ENCODE data around the gene FAM20B. TPM values are rescaled to one million over a fixed set of nuclear protein-coding genes. Genes with fewer than 3 reads are reported as not detected.

The FAM20B gene
- total and polyA plus RNA-seq, 8 donors = 32.8 to 37.2 (median 35.8) TPM

DNA sequence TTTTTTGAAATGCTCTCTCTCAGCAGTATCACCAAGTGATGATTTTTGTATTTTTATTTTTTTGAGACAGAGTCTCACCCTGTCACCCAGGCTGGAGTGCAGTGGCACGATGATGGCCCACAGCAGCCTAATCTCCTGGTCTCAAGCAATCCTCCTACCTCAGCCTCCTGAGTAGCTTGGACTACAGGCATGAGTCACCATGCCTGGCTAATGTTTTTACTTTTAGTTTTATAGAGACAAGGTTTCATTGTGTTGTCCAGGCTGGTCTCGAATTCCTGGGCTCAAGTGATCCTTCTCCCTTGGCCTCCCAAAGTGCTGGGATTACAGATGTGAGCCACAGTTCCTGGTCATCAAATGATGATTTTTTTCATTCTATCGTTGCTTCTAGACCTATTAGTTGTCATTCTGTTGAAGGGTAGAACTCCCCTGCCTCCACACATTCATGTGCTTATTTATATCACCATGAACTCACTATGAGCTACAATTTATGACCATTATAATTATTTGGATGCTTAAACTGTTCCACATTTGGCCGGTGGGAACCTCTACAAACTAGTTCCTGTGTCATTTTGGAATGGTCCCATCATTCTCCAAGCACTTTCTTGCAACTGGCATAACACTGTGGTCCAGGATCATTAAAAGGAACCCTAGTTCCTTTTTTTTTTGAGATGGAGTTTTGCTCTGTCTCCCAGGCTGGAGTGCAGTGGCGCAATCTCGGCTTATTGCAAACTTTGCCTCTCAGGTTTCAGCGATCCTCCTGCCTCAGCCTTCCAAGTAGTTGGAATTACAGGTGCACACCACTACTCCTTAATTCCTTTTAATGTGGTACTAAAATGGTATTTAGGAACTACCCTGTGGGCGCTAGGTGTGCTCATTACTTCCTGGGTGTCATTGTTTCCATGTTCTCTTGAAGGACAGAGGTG is 35.9 kb downstream of the FAM20B start:
- Histone ChIP-seq H3K4me3 (no peak overlapping the region), H3K27me3 (no peaks in the 10 kb centered on the region), H3K9me3 (no peaks in the 10 kb centered on the region), H3K27ac (no peak overlapping the region), H3K4me1 (no peaks in the 10 kb centered on the region), H3K36me3 (peaks cover 0 to 28% of the 10 kb centered on the region in 2 donors)
- intact Hi-C loops (cut with DNase I) = no loop called here
- DNase-seq (no peak), ATAC-seq (no peak)
- TF ChIP-seq, protein P1, sequence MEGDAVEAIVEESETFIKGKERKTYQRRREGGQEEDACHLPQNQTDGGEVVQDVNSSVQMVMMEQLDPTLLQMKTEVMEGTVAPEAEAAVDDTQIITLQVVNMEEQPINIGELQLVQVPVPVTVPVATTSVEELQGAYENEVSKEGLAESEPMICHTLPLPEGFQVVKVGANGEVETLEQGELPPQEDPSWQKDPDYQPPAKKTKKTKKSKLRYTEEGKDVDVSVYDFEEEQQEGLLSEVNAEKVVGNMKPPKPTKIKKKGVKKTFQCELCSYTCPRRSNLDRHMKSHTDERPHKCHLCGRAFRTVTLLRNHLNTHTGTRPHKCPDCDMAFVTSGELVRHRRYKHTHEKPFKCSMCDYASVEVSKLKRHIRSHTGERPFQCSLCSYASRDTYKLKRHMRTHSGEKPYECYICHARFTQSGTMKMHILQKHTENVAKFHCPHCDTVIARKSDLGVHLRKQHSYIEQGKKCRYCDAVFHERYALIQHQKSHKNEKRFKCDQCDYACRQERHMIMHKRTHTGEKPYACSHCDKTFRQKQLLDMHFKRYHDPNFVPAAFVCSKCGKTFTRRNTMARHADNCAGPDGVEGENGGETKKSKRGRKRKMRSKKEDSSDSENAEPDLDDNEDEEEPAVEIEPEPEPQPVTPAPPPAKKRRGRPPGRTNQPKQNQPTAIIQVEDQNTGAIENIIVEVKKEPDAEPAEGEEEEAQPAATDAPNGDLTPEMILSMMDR (IDR thresholded peaks at IDR 0.05) = no peak

DNA sequence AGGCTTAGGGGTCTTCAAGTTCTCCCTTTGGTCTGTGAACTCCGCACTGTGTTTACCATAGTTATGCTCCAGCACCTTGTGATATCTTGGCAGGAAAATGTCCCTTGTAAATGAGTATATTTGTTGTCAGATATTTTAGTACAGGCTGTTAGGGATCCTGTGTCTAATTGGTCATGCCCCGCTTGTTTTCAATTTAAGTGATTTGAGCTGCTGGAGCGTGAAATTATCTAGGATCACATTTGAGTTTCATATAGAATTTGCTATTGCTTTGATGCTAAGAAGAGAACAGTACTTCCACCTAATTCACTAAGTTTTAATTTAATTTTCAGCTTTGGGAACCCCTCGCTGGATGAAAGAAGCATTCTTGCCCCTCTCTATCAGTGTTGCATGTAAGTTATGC is 40.8 kb downstream of the FAM20B start:
- DNase-seq = no peak
- intact Hi-C loops (cut with DNase I) = no loop called here
- TF ChIP-seq, protein P1 (IDR thresholded peaks at IDR 0.05) = no peak

DNA sequence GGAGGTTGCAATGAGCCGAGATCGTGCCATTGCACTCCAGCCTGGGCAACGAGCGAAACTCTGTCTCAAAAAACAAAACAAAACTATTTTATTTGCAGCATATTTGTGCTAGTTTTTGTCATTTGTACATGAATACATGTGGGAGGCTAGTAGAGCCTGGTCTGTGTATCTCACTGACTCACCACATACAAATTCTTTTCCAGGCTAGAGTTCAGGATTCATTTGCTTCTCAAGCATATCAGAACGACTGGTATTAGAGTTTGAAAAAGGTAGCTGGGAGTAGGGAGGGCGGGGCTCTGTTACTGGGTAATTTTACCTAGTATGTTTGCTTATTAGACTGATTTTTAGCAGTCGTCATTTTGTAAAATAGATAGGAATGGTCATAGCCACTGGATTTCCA is 51.7 kb downstream of the FAM20B start:
- H3K4me3 ChIP-seq = no peak overlapping the region
- no peak for ATAC-seq
- H3K9me3 ChIP-seq = no peaks in the 10 kb centered on the region
- H3K4me1 ChIP-seq = peaks cover 5 to 10% of the 10 kb centered on the region in 2 donors
- no peak for DNase-seq
- intact Hi-C loops (cut with DNase I) = no loop called here
- peaks cover 0 to 15% of the 10 kb centered on the region in 2 donors for H3K36me3 ChIP-seq
- H3K27me3 ChIP-seq = no peaks in the 10 kb centered on the region
- TF ChIP-seq, protein P1 (IDR thresholded peaks at IDR 0.05) = no peak
- H3K27ac ChIP-seq = no peak overlapping the region

More for the DNA sequence above, 40.8 kb downstream of the FAM20B start:
- H3K4me3 ChIP-seq = no peak overlapping the region
- no peaks in the 10 kb centered on the region for H3K27me3 ChIP-seq
- no peak for ATAC-seq
- H3K9me3 ChIP-seq = no peaks in the 10 kb centered on the region
- no peak overlapping the region for H3K27ac ChIP-seq
- H3K36me3 ChIP-seq = peaks cover 0 to 55% of the 10 kb centered on the region in 2 donors
- H3K4me1 ChIP-seq = no peaks in the 10 kb centered on the region

DNA sequence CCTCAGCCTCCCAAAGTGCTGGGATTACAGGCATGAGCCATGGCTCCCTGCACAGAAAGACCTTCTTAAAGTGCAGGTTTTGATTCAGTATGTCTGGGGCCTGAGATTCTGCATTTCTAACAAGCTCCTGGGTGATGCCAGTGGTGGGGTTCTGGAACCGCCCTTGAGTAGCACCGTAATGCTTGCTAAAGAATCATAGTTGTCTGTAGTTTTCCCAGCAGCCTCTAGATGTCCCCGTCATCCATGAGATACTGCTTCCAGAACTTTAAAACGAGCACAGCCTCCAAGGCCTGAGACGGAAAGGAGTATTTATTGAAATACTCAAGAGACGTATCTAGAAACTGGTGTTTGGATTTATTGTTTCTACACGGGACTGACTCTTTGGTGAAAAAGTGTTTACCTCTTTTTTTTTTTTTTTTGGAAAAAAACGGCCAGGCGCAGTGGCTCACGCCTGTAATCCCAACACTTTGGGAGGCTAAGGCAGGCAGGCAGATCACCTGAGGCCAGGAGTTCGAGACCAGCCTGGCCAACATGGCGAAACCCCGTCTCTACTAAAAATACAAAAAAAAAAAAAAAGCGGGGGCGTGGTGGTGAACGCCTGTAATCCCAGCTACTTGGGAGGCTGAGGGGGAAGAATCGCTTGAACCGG is 53.5 kb downstream of the FAM20B start:
- ATAC-seq (peak; percentile 41), DNase-seq (peak in 2 of 4 donors; percentile 56 to 79)
- Histone ChIP-seq H3K4me1 (peaks cover 5 to 24% of the 10 kb centered on the region in 2 donors), H3K4me3 (no peak overlapping the region), H3K27ac (no peak overlapping the region), H3K27me3 (no peaks in the 10 kb centered on the region), H3K9me3 (no peaks in the 10 kb centered on the region), H3K36me3 (peaks cover 0 to 1% of the 10 kb centered on the region in 2 donors)
- intact Hi-C loops (cut with DNase I) = no loop called here
- TF ChIP-seq, protein P1 (IDR thresholded peaks at IDR 0.05) = peak; percentile 61 to 69
